NCI-H1105 treated with DMSO at 0.1 percent for 48 hours (cell line): ENCODE results near the gene TMPRSS13.
"Not testable (repeated sequence)": the region's sequence is repeated elsewhere in the genome, so short reads cannot be mapped to it uniquely, and the experiment has no call there.

ENCODE experiments used
- DNase-seq: peaks from one replicate; lab custom pipeline; 2025; lab: John Stamatoyannopoulos, UW

Gene TMPRSS13

DNA sequence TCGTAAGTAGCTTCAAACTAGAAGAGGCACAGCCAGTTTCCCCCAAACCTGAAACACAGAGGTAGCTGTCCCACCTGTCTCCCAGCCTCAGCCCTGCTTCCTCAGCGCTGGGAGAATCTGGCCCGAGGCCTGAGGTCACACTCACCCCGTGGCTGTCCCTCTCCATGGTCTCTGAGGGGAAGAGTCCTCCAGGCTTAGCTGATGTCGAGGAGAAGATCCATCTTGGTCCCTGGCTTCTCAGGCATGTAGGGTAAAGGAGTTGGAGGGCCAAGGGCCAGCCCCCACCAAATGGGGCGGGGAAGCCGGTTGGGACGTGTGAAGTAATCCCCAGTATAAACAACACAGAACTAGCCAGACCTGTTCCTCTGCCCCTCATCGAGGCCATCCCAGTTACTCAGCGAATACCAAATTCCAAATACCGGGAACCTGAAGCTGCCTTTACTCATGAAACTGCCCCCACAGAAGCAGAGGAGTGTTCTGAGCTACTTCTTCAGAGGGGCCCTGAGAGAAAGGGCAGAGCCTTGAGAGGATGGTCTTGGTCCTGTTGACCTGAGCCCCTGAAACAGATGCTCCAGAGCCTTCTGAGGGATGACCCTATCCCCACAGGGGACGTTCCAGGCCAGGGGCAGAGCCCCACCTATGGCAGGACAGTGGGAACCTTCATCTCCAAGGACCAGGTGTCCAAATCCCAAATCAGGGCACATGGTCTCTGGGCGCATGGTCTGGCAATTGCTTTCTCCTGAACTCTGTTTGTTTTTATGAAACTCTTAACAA, at the start of gene TMPRSS13:
Gene TMPRSS13 (minus strand): TSS at position 261 of the 774 bp plus-strand sequence. CDS start 95 bp downstream, at position 166.
- no peak for DNase-seq

- no peak for DNase-seq
Observed at GRCh38 chr11:117978991-117979390, 49.8 kb upstream of the TMPRSS13 start.

- not testable (repeated sequence) for DNase-seq
Observed at GRCh38 chr11:117978291-117978910, 49.2 kb upstream of the TMPRSS13 start.

DNA sequence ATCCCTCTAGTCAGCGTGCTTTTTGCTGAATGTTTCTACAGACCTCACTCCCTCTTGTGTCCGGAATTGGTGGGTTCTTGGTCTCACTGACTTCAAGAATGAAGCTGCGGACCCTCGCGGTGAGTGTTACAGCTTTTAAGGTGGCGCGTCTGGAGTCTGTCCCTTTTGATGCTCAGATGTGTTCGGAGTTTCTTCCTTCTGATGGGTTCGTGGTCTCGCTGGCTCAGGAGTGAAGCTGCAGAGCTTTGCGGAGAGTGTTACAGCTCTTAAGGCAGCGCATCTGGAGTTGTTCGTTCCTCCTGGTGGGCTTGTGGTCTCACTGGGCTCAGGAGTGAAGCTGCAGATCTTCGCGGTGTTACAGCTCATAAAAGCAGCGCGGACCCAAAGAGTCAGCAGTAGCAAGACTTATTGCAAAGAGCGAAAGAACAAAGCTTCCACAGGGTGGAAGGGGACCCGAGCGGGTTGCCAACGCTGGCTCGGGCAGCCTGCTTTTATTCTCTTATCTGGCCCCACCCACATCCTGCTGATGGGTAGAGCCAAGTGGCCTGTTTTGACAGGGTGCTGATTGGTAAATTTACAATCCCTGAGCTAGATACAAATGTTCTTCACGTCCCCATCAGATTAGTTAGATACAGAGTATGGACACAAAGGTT, 48.5 kb upstream of the TMPRSS13 start:
- DNase-seq: not testable (repeated sequence)

DNA sequence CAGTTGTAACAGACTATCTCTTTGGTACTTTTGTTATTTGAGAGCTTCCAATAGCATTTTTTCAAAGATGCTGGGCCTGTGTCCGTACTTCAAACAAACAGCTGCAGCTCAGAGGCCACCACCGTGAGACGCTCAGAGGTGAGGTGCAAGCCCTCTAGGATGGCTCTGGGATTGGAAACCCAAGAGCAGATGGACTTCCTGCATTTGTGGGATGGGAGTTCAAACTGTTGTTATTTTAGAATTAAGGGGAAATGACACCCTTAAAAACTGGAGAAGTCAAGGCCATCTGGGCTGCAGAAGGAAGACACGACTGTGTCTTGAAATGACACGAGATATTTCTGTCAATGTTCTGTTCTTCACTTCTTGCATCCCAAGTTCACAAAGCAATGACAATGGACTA, 47.8 kb upstream of the TMPRSS13 start:
- DNase-seq: no peak

GRCh38 chr11:117976445-117976844, 47.2 kb upstream of the TMPRSS13 start:
- DNase-seq: no peak

DNA sequence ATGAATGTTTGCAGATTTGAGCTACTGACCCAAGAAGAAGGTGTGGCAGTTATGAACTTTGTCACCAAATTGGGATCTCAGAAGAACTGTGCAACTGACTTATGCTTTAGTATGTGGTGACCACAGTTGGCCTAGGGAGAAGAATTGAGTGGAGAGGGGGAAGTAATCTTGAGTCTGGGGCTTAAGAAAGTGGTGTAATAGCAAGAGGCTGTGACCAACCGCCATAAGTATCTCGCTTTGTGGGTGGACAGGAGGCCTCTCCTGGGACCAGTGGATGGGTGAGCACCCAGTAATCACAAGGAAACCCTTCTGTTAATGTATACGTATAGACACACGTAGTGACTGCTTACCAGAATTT, 44.3 kb upstream of the TMPRSS13 start:
- no peak for DNase-seq

DNA sequence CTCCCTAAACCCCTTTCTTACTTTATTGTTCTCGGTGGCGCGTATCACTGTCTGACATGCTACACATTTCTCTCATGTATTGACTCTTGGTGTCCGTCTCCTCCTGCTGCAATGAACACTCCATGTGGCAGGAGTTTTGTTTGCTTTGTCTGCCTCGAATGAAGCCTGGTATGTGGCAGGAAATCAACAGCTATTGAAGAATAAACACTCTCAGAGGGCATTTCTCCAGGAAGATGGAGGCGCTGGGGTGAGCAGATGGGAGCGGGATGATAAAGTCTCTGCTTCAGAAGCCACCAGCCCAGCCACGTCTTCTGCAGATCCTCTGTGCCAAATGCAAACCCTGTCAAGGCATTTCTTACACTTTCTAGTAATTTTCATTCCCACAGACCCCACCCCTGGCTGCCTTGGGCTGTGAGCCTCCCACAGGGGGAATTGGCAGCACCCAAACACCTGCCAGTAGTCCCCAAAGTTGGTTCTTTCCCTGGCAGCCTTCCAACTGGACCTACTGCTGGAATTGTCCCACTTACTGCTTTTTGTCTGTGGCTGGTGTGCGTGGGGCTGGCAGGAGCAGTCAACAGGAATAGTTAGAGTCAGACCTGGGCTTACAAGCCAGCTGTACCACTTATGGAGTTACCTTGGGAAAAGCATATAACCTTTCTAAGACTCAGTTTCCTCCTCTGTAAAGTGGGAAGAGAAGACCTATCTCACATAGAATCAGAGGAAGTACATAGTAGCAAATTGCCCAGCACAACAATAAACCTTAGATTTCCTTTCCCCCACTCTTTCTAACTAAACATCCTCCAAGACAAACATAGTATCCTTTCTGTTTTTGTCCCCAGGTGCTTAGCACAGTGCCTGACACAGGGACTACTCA, 43.7 kb upstream of the TMPRSS13 start:
- peak; percentile 76 for DNase-seq

DNA sequence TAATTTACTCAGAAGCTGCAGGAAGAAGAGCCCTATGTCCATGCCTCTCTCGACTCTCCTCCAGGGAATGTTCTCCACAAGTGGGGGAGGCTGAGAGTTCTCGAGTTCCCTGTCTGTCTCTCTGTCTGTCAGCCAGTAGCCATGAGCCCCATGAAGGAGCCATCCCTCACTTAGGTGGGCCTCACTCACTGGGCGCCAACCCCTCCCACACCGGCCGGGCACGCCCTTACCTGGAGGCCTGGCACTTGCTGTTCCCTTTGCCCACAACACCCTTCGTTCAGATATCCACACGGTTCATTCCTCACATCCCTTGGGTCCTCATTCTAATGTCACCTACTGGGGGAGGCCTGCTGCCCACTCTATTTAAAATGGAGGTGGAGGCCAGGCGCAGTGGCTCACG, 42.8 kb upstream of the TMPRSS13 start:
- DNase-seq: no peak

DNA sequence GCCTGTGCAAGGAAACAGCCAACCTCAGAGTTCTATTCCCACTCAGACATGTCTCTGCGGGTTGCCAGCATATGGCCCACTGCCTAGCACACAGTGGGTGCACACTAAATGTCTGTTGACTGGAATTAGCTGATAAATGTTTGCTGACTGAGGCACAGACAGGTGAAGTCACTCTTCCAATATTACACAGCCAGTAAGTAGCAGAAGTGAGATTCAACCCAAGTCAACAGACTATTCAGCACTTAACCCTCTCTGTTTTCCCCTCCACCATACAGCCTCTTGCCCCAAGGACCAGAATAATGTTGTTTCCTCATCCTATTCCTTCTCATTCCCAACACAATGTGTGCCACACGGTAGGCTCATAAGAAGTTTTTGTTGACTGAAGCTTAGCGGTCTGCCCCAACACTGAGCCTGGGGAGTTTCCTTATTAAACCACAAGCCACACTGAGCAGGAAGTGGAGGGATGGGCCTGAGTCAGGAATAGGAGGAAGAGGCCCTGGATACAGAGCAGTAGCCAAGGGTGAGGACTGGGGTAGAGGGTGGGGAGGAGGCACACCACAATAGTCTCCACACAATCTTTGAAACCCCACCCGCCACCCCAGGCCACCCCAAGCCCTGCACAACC, 41.3 kb upstream of the TMPRSS13 start:
- DNase-seq: no peak

DNA sequence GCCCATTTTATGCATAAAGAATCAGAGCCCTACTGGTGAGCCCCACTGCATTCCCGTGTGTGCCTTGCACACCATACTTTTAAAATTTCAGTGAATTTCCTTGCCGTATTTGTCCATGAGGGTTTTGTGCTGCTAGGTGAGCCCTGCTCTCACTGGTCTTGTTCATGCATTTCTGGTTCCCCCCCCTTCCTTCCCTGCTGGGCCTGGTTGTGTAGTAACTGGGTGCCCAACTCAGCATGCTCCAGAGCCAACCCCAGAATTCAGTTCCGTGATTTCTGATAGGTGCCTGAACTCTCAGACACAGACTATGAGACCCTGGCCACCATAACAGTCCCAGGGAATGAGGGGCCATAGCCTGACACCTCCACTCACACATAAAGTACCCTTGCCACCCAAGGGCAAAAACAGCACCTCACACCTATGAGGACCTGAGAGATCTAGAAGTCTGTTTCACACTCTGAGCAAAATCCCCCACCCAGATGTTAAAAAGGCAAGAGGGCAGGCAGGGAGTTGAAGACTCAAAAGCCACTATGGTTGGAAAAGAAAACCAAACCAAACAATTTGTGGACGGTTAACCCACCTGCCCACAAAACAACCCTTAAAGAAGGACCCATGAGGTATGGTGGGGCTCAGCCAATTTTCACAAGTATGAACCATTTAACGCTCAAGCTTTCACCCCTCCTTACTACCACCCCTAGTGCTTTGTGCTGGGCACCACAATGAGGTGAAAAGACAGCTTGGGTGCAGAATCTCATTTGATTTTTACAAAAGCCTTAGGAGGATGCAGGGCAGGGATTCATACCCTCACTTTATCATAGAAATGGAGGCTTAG, 40.2 kb upstream of the TMPRSS13 start:
- DNase-seq: no peak

DNA sequence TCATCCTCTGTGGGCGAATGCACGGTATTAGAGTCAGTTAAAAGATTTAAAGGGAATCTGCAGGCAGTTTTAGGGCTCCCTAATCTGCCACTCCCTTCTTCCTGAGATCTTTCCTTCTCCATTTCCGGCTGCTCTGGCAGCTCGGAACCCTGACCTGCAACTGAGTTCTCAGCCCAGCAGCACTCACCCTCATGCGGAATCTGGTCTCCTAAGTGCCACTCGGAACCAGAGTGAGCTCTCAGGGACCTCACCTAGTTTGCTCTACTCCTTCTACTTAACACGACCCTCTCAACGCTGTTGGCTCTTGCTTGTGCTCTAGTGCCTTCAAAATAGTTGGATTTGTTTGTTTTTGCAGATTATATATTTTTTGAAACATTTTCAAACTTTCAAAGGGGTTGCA, 37.7 kb upstream of the TMPRSS13 start:
- DNase-seq: no peak

- no peak for DNase-seq
Observed at GRCh38 chr11:117962826-117963225, 33.6 kb upstream of the TMPRSS13 start.

DNA sequence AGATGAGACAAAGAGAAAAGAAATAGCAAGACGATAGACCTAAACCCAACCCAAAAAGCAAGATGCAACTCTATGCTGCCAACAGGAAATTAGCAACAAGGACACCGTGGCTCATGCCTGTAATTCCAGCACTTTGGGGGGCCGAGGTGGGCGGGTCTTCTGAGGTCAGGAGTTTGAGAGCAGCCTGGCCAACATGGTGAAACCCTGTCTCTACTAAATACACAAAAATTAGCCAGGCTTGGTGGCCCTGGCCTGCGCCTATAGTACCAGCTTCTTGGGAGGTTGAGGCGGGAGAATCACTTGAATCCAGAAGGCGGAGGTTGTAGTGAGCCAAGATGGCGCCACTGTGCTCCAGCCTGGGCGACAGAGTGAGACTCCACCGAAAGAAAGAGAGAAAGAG, 32.7 kb upstream of the TMPRSS13 start:
- no peak for DNase-seq

GRCh38 chr11:117960406-117960805, 31.2 kb upstream of the TMPRSS13 start:
- DNase-seq: no peak

- DNase-seq: no peak
Observed at GRCh38 chr11:117959438-117960149, 30.4 kb upstream of the TMPRSS13 start.

DNA sequence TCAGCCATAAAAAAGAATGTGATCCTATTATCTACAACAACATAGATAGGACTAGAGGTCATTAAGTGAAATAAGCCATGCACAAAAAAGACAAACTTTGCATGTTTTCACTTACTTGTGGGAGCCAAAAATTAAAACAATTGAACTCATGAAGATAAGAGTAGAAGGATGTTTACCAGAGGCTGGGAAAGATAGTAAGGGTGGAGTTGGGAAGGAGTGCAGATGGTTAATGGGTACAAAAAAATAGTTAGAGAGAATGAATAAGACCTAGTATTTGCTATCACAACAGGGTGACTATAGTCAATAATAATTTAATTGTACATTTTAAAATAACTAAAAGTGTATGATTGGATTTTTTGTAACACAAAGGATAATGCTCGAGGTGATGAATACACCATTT, 29.7 kb upstream of the TMPRSS13 start:
- no peak for DNase-seq

DNA sequence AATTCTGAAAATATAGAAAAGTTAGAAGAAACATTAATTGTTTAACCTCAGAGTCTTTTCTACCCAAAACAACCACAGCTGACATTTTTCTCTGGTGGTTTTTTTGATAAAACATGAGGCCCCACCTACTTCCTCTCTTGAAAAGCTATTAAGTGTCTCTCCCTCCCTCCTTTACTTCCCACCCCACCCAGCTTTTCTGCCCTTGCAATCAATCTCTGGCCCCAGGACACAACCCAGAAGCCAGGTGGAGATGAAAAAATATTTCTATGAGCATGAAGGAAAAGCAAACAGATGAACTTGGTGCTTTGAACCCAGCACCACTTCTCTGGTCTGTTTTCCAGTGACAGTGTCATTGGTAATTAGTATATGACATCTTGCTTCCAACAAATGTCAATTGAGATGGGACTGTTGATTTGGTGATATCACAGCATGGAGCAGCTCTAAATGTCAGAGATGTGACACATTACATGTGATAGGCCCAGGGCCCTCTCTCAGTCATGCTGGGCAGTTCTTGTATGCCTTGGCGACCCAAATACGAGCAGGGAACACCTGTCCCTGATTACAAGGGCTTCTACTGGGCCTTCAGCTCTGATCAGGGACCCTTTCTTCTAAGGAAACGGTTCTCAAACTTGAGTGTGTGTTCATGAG, 23.9 kb upstream of the TMPRSS13 start:
- no peak for DNase-seq
